Measurements from ENCODE around the gene INF2.

Gene INF2

GRCh38 chr14:104680056-104680805, 9.2 kb upstream of the INF2 start:
- Histone ChIP-seq H3K9me3 (ENCODE audit: low read length) (no peaks in the 10 kb centered on the region), H4K20me1 (ENCODE audit: insufficient read depth, low read length) (no peaks in the 10 kb centered on the region), H3K4me3 (ENCODE audit: low read depth, low read length, poor library complexity, severe bottlenecking) (no peak overlapping the region), H3K4me2 (ENCODE audit: low read length) (no peak overlapping the region), H3F3A (ENCODE audit: insufficient read depth, low read length) (no peaks in the 10 kb centered on the region), H3K9me2 (ENCODE audit: low read depth, low read length) (no peaks in the 10 kb centered on the region), H3K27ac (ENCODE audit: low read depth, low read length, poor library complexity, severe bottlenecking) (no peak overlapping the region), H3K36me3 (ENCODE audit: insufficient read depth, low read length) (no peaks in the 10 kb centered on the region), H3K4me1 (ENCODE audit: insufficient read depth, low read length, severe bottlenecking) (peaks cover 19% of the 10 kb centered on the region), H3K27me3 (ENCODE audit: insufficient read depth, low read length) (peaks cover 12% of the 10 kb centered on the region), H3K9ac (ENCODE audit: low read length) (no peak overlapping the region), H2AFZ (ENCODE audit: low read length) (no peak overlapping the region), H3K79me2 (ENCODE audit: insufficient read depth, low read length) (no peaks in the 10 kb centered on the region)
- TF ChIP-seq EZH2 (IDR thresholded peaks at IDR 0.05; ENCODE audit: borderline replicate concordance, low read length) (no peak), CTCF (IDR thresholded peaks at IDR 0.05; ENCODE audit: low read length) (no peak)

- Histone ChIP-seq H2AFZ (ENCODE audit: low read length) (no peak overlapping the region), H3K4me2 (ENCODE audit: low read length) (no peak overlapping the region), H4K20me1 (ENCODE audit: insufficient read depth, low read length) (no peaks in the 10 kb centered on the region), H3K9me3 (ENCODE audit: low read length) (no peaks in the 10 kb centered on the region), H3K9ac (ENCODE audit: low read length) (no peak overlapping the region), H3K27me3 (ENCODE audit: insufficient read depth, low read length) (peaks cover 7% of the 10 kb centered on the region), H3F3A (ENCODE audit: insufficient read depth, low read length) (no peaks in the 10 kb centered on the region), H3K27ac (ENCODE audit: low read depth, low read length, poor library complexity, severe bottlenecking) (no peak overlapping the region), H3K36me3 (ENCODE audit: insufficient read depth, low read length) (no peaks in the 10 kb centered on the region), H3K9me2 (ENCODE audit: low read depth, low read length) (no peaks in the 10 kb centered on the region), H3K79me2 (ENCODE audit: insufficient read depth, low read length) (no peaks in the 10 kb centered on the region), H3K4me1 (ENCODE audit: insufficient read depth, low read length, severe bottlenecking) (peaks cover 19% of the 10 kb centered on the region), H3K4me3 (ENCODE audit: low read depth, low read length, poor library complexity, severe bottlenecking) (no peak overlapping the region)
- no peak for TF ChIP-seq EZH2 (IDR thresholded peaks at IDR 0.05; ENCODE audit: borderline replicate concordance, low read length)
- TF ChIP-seq CTCF (IDR thresholded peaks at IDR 0.05; ENCODE audit: low read length) = peak; percentile 60
Measured at GRCh38 chr14:104680806-104681688, 8.4 kb upstream of the INF2 start.

- Histone ChIP-seq H3K4me1 (ENCODE audit: insufficient read depth, low read length, severe bottlenecking) (peaks cover 19% of the 10 kb centered on the region), H3K36me3 (ENCODE audit: insufficient read depth, low read length) (no peaks in the 10 kb centered on the region), H3F3A (ENCODE audit: insufficient read depth, low read length) (no peaks in the 10 kb centered on the region), H3K9me3 (ENCODE audit: low read length) (no peaks in the 10 kb centered on the region), H2AFZ (ENCODE audit: low read length) (no peak overlapping the region), H4K20me1 (ENCODE audit: insufficient read depth, low read length) (no peaks in the 10 kb centered on the region), H3K9ac (ENCODE audit: low read length) (no peak overlapping the region), H3K27me3 (ENCODE audit: insufficient read depth, low read length) (peaks cover under 1% of the 10 kb centered on the region), H3K4me3 (ENCODE audit: low read depth, low read length, poor library complexity, severe bottlenecking) (no peak overlapping the region), H3K79me2 (ENCODE audit: insufficient read depth, low read length) (no peaks in the 10 kb centered on the region), H3K4me2 (ENCODE audit: low read length) (no peak overlapping the region), H3K27ac (ENCODE audit: low read depth, low read length, poor library complexity, severe bottlenecking) (no peak overlapping the region), H3K9me2 (ENCODE audit: low read depth, low read length) (no peaks in the 10 kb centered on the region)
- TF ChIP-seq EZH2 (IDR thresholded peaks at IDR 0.05; ENCODE audit: borderline replicate concordance, low read length) = no peak
- no peak for TF ChIP-seq CTCF (IDR thresholded peaks at IDR 0.05; ENCODE audit: low read length)
Measured at GRCh38 chr14:104681689-104682074, 7.7 kb upstream of the INF2 start.
